Gastrocnemius medialis (tissue), 4 donors: ENCODE data around the gene DCC.

Source experiments
- POLR2A ChIP-seq, 2 donors: fragments of 450-650 bp; IDR thresholded peaks; one replicate each; pipeline ENCODE4 v1.6.1; 2017; ENCODE audit warnings: antibody characterized with exemption in 2 of 2, mild to moderate bottlenecking in 2 of 2, moderate library complexity in 2 of 2
- TF ChIP-seq, protein P1 (sequence below), 5 experiments: fragments of 450-650 bp in 3 of 5; fragments of 200-600 bp in 2 of 5; sonication (generic) in 2 of 5; IDR thresholded peaks in 4 of 5; conservative IDR thresholded peaks in 1 of 5; 1 replicate in 4 of 5; 2 replicates in 1 of 5; pipeline ENCODE4 v1.5.1; 2016 to 2019; ENCODE audit warnings: antibody characterized with exemption in 5 of 5, mild to moderate bottlenecking in 3 of 5, moderate library complexity in 3 of 5

GRCh38 chr18:53380063-53380639 is 1040.2 kb downstream of the DCC start:
- TF ChIP-seq, protein P1, sequence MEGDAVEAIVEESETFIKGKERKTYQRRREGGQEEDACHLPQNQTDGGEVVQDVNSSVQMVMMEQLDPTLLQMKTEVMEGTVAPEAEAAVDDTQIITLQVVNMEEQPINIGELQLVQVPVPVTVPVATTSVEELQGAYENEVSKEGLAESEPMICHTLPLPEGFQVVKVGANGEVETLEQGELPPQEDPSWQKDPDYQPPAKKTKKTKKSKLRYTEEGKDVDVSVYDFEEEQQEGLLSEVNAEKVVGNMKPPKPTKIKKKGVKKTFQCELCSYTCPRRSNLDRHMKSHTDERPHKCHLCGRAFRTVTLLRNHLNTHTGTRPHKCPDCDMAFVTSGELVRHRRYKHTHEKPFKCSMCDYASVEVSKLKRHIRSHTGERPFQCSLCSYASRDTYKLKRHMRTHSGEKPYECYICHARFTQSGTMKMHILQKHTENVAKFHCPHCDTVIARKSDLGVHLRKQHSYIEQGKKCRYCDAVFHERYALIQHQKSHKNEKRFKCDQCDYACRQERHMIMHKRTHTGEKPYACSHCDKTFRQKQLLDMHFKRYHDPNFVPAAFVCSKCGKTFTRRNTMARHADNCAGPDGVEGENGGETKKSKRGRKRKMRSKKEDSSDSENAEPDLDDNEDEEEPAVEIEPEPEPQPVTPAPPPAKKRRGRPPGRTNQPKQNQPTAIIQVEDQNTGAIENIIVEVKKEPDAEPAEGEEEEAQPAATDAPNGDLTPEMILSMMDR (IDR thresholded peaks at IDR 0.05 in 4 of 5, conservative IDR thresholded peaks at IDR 0.05 in 1 of 5): no peak
- no peak for TF ChIP-seq POLR2A (IDR thresholded peaks at IDR 0.05)
